ENCODE data around the gene GAGE12H.
"Not testable (repeated sequence)": the region's sequence is repeated elsewhere in the genome, so short reads cannot be mapped to it uniquely, and the experiment has no call there.

Gene GAGE12H

GRCh38 chrX:49598720-49599119 is 19.0 kb downstream of the GAGE12H start, which contains the start of gene GAGE1:
Gene GAGE1 (plus strand): TSS chrX:49599020. CDS start chrX:49600175, 1,155 bp downstream.
- H3K36me3 ChIP-seq (ENCODE audit: control insufficient read depth in 1 of 2, insufficient read depth in 2 of 2, low read length in 2 of 2); H3K27ac ChIP-seq (ENCODE audit: low read length): not testable (repeated sequence)

GRCh38 chrX:49610718-49611310 is 31.1 kb downstream of the GAGE12H start:
- Histone ChIP-seq H3K27ac (ENCODE audit: low read length) (no peak overlapping the region), H3K9me3 (ENCODE audit: control insufficient read depth in 1 of 2, low read length in 2 of 2) (no peaks in the 10 kb centered on the region), H3K36me3 (ENCODE audit: control insufficient read depth in 1 of 2, insufficient read depth in 2 of 2, low read length in 2 of 2) (no peaks in the 10 kb centered on the region), H3K4me1 (ENCODE audit: control insufficient read depth in 1 of 2, insufficient read depth in 2 of 2, low read length in 2 of 2) (no peaks in the 10 kb centered on the region), H3K4me3 (ENCODE audit: low read depth in 1 of 2, low read length in 2 of 2) (no peak overlapping the region), H3K27me3 (ENCODE audit: low read depth, low read length) (no peaks in the 10 kb centered on the region)

More at GRCh38 chrX:49598720-49599119, 19.0 kb downstream of the GAGE12H start, which contains the start of gene GAGE1:
- not testable (repeated sequence) for H3K9me3 ChIP-seq (ENCODE audit: control insufficient read depth in 1 of 2, low read length in 2 of 2); H3K27me3 ChIP-seq (ENCODE audit: low read depth, low read length); H3K4me1 ChIP-seq (ENCODE audit: control insufficient read depth in 1 of 2, insufficient read depth in 2 of 2, low read length in 2 of 2); H3K4me3 ChIP-seq (ENCODE audit: low read depth in 1 of 2, low read length in 2 of 2)

- no peaks in the 10 kb centered on the region for H3K27me3 ChIP-seq (ENCODE audit: low read depth, low read length)
- H3K9me3 ChIP-seq (ENCODE audit: control insufficient read depth in 1 of 2, low read length in 2 of 2), result no peaks in the 10 kb centered on the region
- no peaks in the 10 kb centered on the region for H3K36me3 ChIP-seq (ENCODE audit: control insufficient read depth in 1 of 2, insufficient read depth in 2 of 2, low read length in 2 of 2)
- H3K4me1 ChIP-seq (ENCODE audit: control insufficient read depth in 1 of 2, insufficient read depth in 2 of 2, low read length in 2 of 2), result no peaks in the 10 kb centered on the region
- H3K27ac ChIP-seq (ENCODE audit: low read length), result no peak overlapping the region
- no peak overlapping the region for H3K4me3 ChIP-seq (ENCODE audit: low read depth in 1 of 2, low read length in 2 of 2)
Measured at GRCh38 chrX:49618574-49618973, 38.8 kb downstream of the GAGE12H start.

- no peak overlapping the region for H3K27ac ChIP-seq (ENCODE audit: low read length)
- H3K4me3 ChIP-seq (ENCODE audit: low read depth in 1 of 2, low read length in 2 of 2), result no peak overlapping the region
Measured at GRCh38 chrX:49627086-49627777, 47.5 kb downstream of the GAGE12H start.

More at GRCh38 chrX:49627086-49627777, 47.5 kb downstream of the GAGE12H start:
- no peaks in the 10 kb centered on the region for H3K27me3 ChIP-seq (ENCODE audit: low read depth, low read length)
- H3K36me3 ChIP-seq (ENCODE audit: control insufficient read depth in 1 of 2, insufficient read depth in 2 of 2, low read length in 2 of 2), result no peaks in the 10 kb centered on the region
- no peaks in the 10 kb centered on the region for H3K4me1 ChIP-seq (ENCODE audit: control insufficient read depth in 1 of 2, insufficient read depth in 2 of 2, low read length in 2 of 2)
- peaks cover 0 to 3% of the 10 kb centered on the region in 2 donors for H3K9me3 ChIP-seq (ENCODE audit: control insufficient read depth in 1 of 2, low read length in 2 of 2)

Measured in muscle layer of duodenum (tissue), 2 donors.